Smooth muscle cell of the brain vasculature (primary cell): ENCODE results near the gene SCN7A.
A peak's percentile ranks its signal among the peaks of the same experiment; 100 is the strongest.

ENCODE experiments used
- DNase-seq: peaks from one replicate; pipeline ENCODE4 v3.0.0-alpha.2; 2012; ENCODE audit warnings: low read depth, low spot score

The SCN7A gene

GRCh38 chr2:166404831-166405568 lies 89.0 kb downstream of the SCN7A start:
- no peak for DNase-seq

GRCh38 chr2:166394245-166394644 lies 99.8 kb downstream of the SCN7A start:
- DNase-seq = no peak

- DNase-seq = no peak
These were observed 101.0 kb downstream of the SCN7A start for GRCh38 chr2:166393008-166393407.

- DNase-seq = no peak
These were observed 105.5 kb downstream of the SCN7A start for GRCh38 chr2:166388481-166389070.

GRCh38 chr2:166385313-166385712 lies 108.7 kb downstream of the SCN7A start:
- no peak for DNase-seq

- no peak for DNase-seq
These were observed 109.3 kb downstream of the SCN7A start for GRCh38 chr2:166384774-166385173.

- DNase-seq = no peak
These were observed 111.6 kb downstream of the SCN7A start for GRCh38 chr2:166382448-166382847.

- no peak for DNase-seq
These were observed 113.4 kb downstream of the SCN7A start for GRCh38 chr2:166380615-166381014.

GRCh38 chr2:166376873-166377272 lies 117.2 kb downstream of the SCN7A start:
- DNase-seq = no peak

- no peak for DNase-seq
These were observed 117.6 kb downstream of the SCN7A start for GRCh38 chr2:166376488-166376828.

- DNase-seq = no peak
These were observed 118.1 kb downstream of the SCN7A start, which contains the start of gene SCN9A for GRCh38 chr2:166375736-166376487. Gene SCN9A, minus strand, starts transcription at chr2:166375944. Its CDS starts 64,188 bp downstream, at chr2:166311756.

- DNase-seq = no peak
These were observed 118.8 kb downstream of the SCN7A start for GRCh38 chr2:166375195-166375735.

- DNase-seq = peak; percentile 82
These were observed 120.1 kb downstream of the SCN7A start for GRCh38 chr2:166373951-166374350.

- DNase-seq = no peak
These were observed 120.5 kb downstream of the SCN7A start for GRCh38 chr2:166373539-166373938.

- DNase-seq = no peak
These were observed 120.9 kb downstream of the SCN7A start for GRCh38 chr2:166373105-166373504.

GRCh38 chr2:166372046-166372445 lies 122.0 kb downstream of the SCN7A start:
- DNase-seq = no peak

GRCh38 chr2:166365803-166366420 lies 128.1 kb downstream of the SCN7A start:
- no peak for DNase-seq

GRCh38 chr2:166365239-166365638 lies 128.8 kb downstream of the SCN7A start:
- no peak for DNase-seq

- no peak for DNase-seq
These were observed 129.4 kb downstream of the SCN7A start for GRCh38 chr2:166364476-166365161.

GRCh38 chr2:166361351-166362153 lies 132.5 kb downstream of the SCN7A start:
- no peak for DNase-seq

GRCh38 chr2:166360906-166361305 lies 133.1 kb downstream of the SCN7A start:
- DNase-seq = no peak
